ENCODE measurements around the gene RHEBL1. TPM values are rescaled to one million over a fixed set of nuclear protein-coding genes. Genes with fewer than 3 reads are reported as not detected.

Gene RHEBL1
- total and polyA plus RNA-seq, 2 experiments from 2014 or later = 0.65 to 0.86 TPM

- Histone ChIP-seq H3K9me2 (ENCODE audit: insufficient read depth) (no peaks in the 10 kb centered on the region), H3K4me3 (no peak overlapping the region), H3K27me3 (replicated peaks; ENCODE audit: insufficient read depth) (no peaks in the 10 kb centered on the region), H2AFZ (no peak overlapping the region), H3K4me2 (ENCODE audit: unreplicated experiment) (no peak overlapping the region), H3K9ac (no peak overlapping the region), H3K4me1 (ENCODE audit: insufficient read depth) (no peaks in the 10 kb centered on the region), H3K79me2 (ENCODE audit: insufficient read depth) (peaks cover 19% of the 10 kb centered on the region), H3F3A (ENCODE audit: insufficient read depth) (no peaks in the 10 kb centered on the region), H4K20me1 (ENCODE audit: insufficient read depth) (no peaks in the 10 kb centered on the region), H3K36me3 (ENCODE audit: low read depth) (peaks cover 18% of the 10 kb centered on the region), H3K27ac (no peak overlapping the region), H3K9me3 (ENCODE audit: low read depth) (no peaks in the 10 kb centered on the region)
- in situ Hi-C loops (cut with MboI) = no loop called here
- no peak for DNase-seq
- TF ChIP-seq EZH2 (IDR thresholded peaks at IDR 0.05; ENCODE audit: insufficient read depth, poor library complexity, severe bottlenecking) = no peak
- TF ChIP-seq EZH2phosphoT487 (IDR thresholded peaks at IDR 0.05; ENCODE audit: insufficient read depth, low read depth) = no peak
- WGBS, 2 experiments (ENCODE audit: low coverage in 1 of 2, low lambda C conversion rate in 2 of 2, missing lambda C conversion rate in 2 of 2) = 73 to 82% methylated on average over 12 of the region's 12 CpGs
Observed at GRCh38 chr12:49033611-49034285, 36.0 kb downstream of the RHEBL1 start.

GRCh38 chr12:49032679-49033447 is 36.9 kb downstream of the RHEBL1 start:
- DNase-seq = no peak
- in situ Hi-C loops (cut with MboI) = no loop called here
- no peaks in the 10 kb centered on the region for H4K20me1 ChIP-seq (ENCODE audit: insufficient read depth)

GRCh38 chr12:49032276-49032675 is 37.5 kb downstream of the RHEBL1 start:
- Histone ChIP-seq H3K27ac (no peak overlapping the region), H2AFZ (no peak overlapping the region), H4K20me1 (ENCODE audit: insufficient read depth) (no peaks in the 10 kb centered on the region), H3K36me3 (ENCODE audit: low read depth) (peaks cover 19% of the 10 kb centered on the region), H3K9me2 (ENCODE audit: insufficient read depth) (no peaks in the 10 kb centered on the region), H3K4me2 (ENCODE audit: unreplicated experiment) (no peak overlapping the region), H3K27me3 (replicated peaks; ENCODE audit: insufficient read depth) (no peaks in the 10 kb centered on the region), H3K4me1 (ENCODE audit: insufficient read depth) (no peaks in the 10 kb centered on the region), H3K79me2 (ENCODE audit: insufficient read depth) (peaks cover 14% of the 10 kb centered on the region), H3F3A (ENCODE audit: insufficient read depth) (no peaks in the 10 kb centered on the region), H3K9me3 (ENCODE audit: low read depth) (no peaks in the 10 kb centered on the region), H3K9ac (no peak overlapping the region), H3K4me3 (no peak overlapping the region)
- in situ Hi-C loops (cut with MboI) = no loop called here
- no peak for TF ChIP-seq EZH2phosphoT487 (IDR thresholded peaks at IDR 0.05; ENCODE audit: insufficient read depth, low read depth)
- TF ChIP-seq EZH2 (IDR thresholded peaks at IDR 0.05; ENCODE audit: insufficient read depth, poor library complexity, severe bottlenecking) = no peak
- no peak for DNase-seq
- 79 to 80% methylated on average over 4 of the region's 4 CpGs for WGBS, 2 experiments (ENCODE audit: low coverage in 1 of 2, low lambda C conversion rate in 2 of 2, missing lambda C conversion rate in 2 of 2)

More at GRCh38 chr12:49032679-49033447, 36.9 kb downstream of the RHEBL1 start:
- Histone ChIP-seq H3K9me2 (ENCODE audit: insufficient read depth) (no peaks in the 10 kb centered on the region), H3F3A (ENCODE audit: insufficient read depth) (no peaks in the 10 kb centered on the region), H3K4me2 (ENCODE audit: unreplicated experiment) (no peak overlapping the region), H2AFZ (no peak overlapping the region), H3K9me3 (ENCODE audit: low read depth) (no peaks in the 10 kb centered on the region), H3K36me3 (ENCODE audit: low read depth) (peaks cover 19% of the 10 kb centered on the region), H3K4me3 (no peak overlapping the region), H3K9ac (no peak overlapping the region), H3K27ac (no peak overlapping the region), H3K4me1 (ENCODE audit: insufficient read depth) (no peaks in the 10 kb centered on the region), H3K27me3 (replicated peaks; ENCODE audit: insufficient read depth) (no peaks in the 10 kb centered on the region), H3K79me2 (ENCODE audit: insufficient read depth) (peaks cover 14% of the 10 kb centered on the region)
- no peak for TF ChIP-seq EZH2phosphoT487 (IDR thresholded peaks at IDR 0.05; ENCODE audit: insufficient read depth, low read depth)
- no peak for TF ChIP-seq EZH2 (IDR thresholded peaks at IDR 0.05; ENCODE audit: insufficient read depth, poor library complexity, severe bottlenecking)
- WGBS, 2 experiments (ENCODE audit: low coverage in 1 of 2, low lambda C conversion rate in 2 of 2, missing lambda C conversion rate in 2 of 2) = 72 to 91% methylated on average over 2 to 3 of the region's 3 CpGs

- Histone ChIP-seq H4K20me1 (ENCODE audit: insufficient read depth) (no peaks in the 10 kb centered on the region), H3K36me3 (ENCODE audit: low read depth) (peaks cover 16% of the 10 kb centered on the region), H3K27ac (no peak overlapping the region), H3K4me2 (ENCODE audit: unreplicated experiment) (no peak overlapping the region), H3K4me1 (ENCODE audit: insufficient read depth) (no peaks in the 10 kb centered on the region), H3K9me3 (ENCODE audit: low read depth) (no peaks in the 10 kb centered on the region), H3K9me2 (ENCODE audit: insufficient read depth) (no peaks in the 10 kb centered on the region), H2AFZ (no peak overlapping the region), H3K9ac (no peak overlapping the region), H3F3A (ENCODE audit: insufficient read depth) (no peaks in the 10 kb centered on the region), H3K27me3 (replicated peaks; ENCODE audit: insufficient read depth) (no peaks in the 10 kb centered on the region), H3K4me3 (no peak overlapping the region), H3K79me2 (ENCODE audit: insufficient read depth) (peaks cover 12% of the 10 kb centered on the region)
- DNase-seq = no peak
- 79 to 92% methylated on average over 7 to 8 of the region's 8 CpGs for WGBS, 2 experiments (ENCODE audit: low coverage in 1 of 2, low lambda C conversion rate in 2 of 2, missing lambda C conversion rate in 2 of 2)
- in situ Hi-C loops (cut with MboI) = no loop called here
- TF ChIP-seq EZH2 (IDR thresholded peaks at IDR 0.05; ENCODE audit: insufficient read depth, poor library complexity, severe bottlenecking) (no peak), EZH2phosphoT487 (IDR thresholded peaks at IDR 0.05; ENCODE audit: insufficient read depth, low read depth) (no peak)
Observed at GRCh38 chr12:49031573-49032161, 38.1 kb downstream of the RHEBL1 start.

All from GM23248 (cell line).